K562 (cell line): ENCODE measurements around the gene USP10. TPM values are rescaled to one million over a fixed set of nuclear protein-coding genes. Genes with fewer than 3 reads are reported as not detected.

Experiments used
- AFF4 ChIP-seq: sonication (generic); formaldehyde crosslinking; IDR thresholded peaks from 2 replicates; pipeline ENCODE4 v1.8.0; 2023; ENCODE audit warnings: mild to moderate bottlenecking, missing genetic modification reagents
- ATF1 ChIP-seq, 2 experiments: fragments of 450-650 bp in 1 of 2; IDR thresholded peaks; 2 replicates each; pipeline ENCODE4 v1.6.1; 2016; ENCODE audit warnings: missing compliant biosample characterization in 1 of 2, missing genetic modification characterization in 1 of 2
- DLX4 ChIP-seq: fragments of 250-450 bp; sonication (Bioruptor Pico); IDR thresholded peaks from 2 replicates; pipeline ENCODE4 v1.6.1; 2021; ENCODE audit warnings: mild to moderate bottlenecking
- ELF4 ChIP-seq: fragments of 450-650 bp; formaldehyde crosslinking; IDR thresholded peaks from 2 replicates; pipeline ENCODE4 v1.4.0; 2022; ENCODE audit warnings: missing genetic modification characterization
- HEY1 ChIP-seq: fragments of 250-450 bp; sonication (Bioruptor Pico); IDR thresholded peaks from 2 replicates; pipeline ENCODE4 v1.5.0; 2020; ENCODE audit warnings: mild to moderate bottlenecking, moderate library complexity, borderline replicate concordance
- KDM1A ChIP-seq, 2 experiments: fragments of 450-650 bp; IDR thresholded peaks; 2 replicates each; pipeline ENCODE4 v1.6.1; 2016; ENCODE audit warnings: mild to moderate bottlenecking in 2 of 2
- KLF10 ChIP-seq: fragments of 250-450 bp; sonication (Bioruptor Pico); IDR thresholded peaks from 2 replicates; pipeline ENCODE4 v1.6.1; 2021; ENCODE audit warnings: matching md5 sums
- L3MBTL2 ChIP-seq: fragments of 450-650 bp; IDR thresholded peaks from 2 replicates; pipeline ENCODE4 v1.6.1; 2016; ENCODE audit warnings: mild to moderate bottlenecking, moderate library complexity
- LEF1 ChIP-seq: fragments of 450-650 bp; IDR thresholded peaks from 2 replicates; pipeline ENCODE4 v1.6.1; 2016; ENCODE audit warnings: mild to moderate bottlenecking
- MAZ ChIP-seq, 2 experiments: fragments of 450-650 bp in 1 of 2; sonication (generic) in 1 of 2; formaldehyde crosslinking; IDR thresholded peaks in 1 of 2; conservative IDR thresholded peaks in 1 of 2; 2 replicates each; pipeline versions ENCODE4 v1.4.0 to v1.5.0; 2020; ENCODE audit warnings: mild to moderate bottlenecking in 1 of 2, missing genetic modification reagents in 1 of 2
- MIER1 ChIP-seq: fragments of 450-650 bp; IDR thresholded peaks from 2 replicates; pipeline ENCODE4 v1.6.1; 2016; ENCODE audit warnings: antibody characterized with exemption, mild to moderate bottlenecking, low read depth
- NR3C1 ChIP-seq: sonication (generic); formaldehyde crosslinking; IDR thresholded peaks from 2 replicates; pipeline ENCODE4 v1.8.1; 2022; ENCODE audit warnings: missing genetic modification reagents
- PHF21A ChIP-seq: fragments of 450-650 bp; IDR thresholded peaks from 2 replicates; pipeline ENCODE4 v1.6.1; 2017; ENCODE audit warnings: low read depth, borderline replicate concordance
- SMC3 ChIP-seq: conservative IDR thresholded peaks from 2 replicates; pipeline ENCODE4 v1.6.1; 2011; ENCODE audit warnings: low read depth, low read length, improper control_type of control experiment; ENCODE audit not compliant: insufficient read depth
- SRF ChIP-seq, 2 experiments: fragments of 250-450, 450-650 bp in 1 of 2; sonication (Bioruptor Pico) in 1 of 2; sonication (generic) in 1 of 2; formaldehyde crosslinking; IDR thresholded peaks; 2 replicates each; pipeline versions ENCODE4 v1.5.0 to v1.5.1; 2020 to 2022; ENCODE audit warnings: mild to moderate bottlenecking in 1 of 2, missing genetic modification reagents in 1 of 2
- TBL1XR1 ChIP-seq, 2 experiments: IDR thresholded peaks; 2 replicates each; pipeline ENCODE4 v1.6.1; 2012; ENCODE audit warnings: improper control_type of control experiment in 2 of 2, low read length in 2 of 2, mild to moderate bottlenecking in 1 of 2
- TFAM ChIP-seq: fragments of 250-450 bp; sonication (Bioruptor Pico); conservative IDR thresholded peaks from 2 replicates; pipeline ENCODE4 v1.5.0; 2021; ENCODE audit warnings: mild to moderate bottlenecking, moderate library complexity
- ZC3H4 ChIP-seq: sonication (generic); formaldehyde crosslinking; IDR thresholded peaks from 2 replicates; pipeline ENCODE4 v1.9.0; 2021; ENCODE audit warnings: missing genetic modification reagents, borderline replicate concordance
- ZFP1 ChIP-seq: fragments of 450-650 bp; formaldehyde crosslinking; IDR thresholded peaks from 2 replicates; pipeline ENCODE4 v1.4.0; 2020; ENCODE audit warnings: mild to moderate bottlenecking, mixed read lengths
- ZFPM2 ChIP-seq: fragments of 250-450 bp; sonication (Bioruptor Pico); IDR thresholded peaks from 2 replicates; pipeline ENCODE4 v1.5.1; 2022; ENCODE audit warnings: mild to moderate bottlenecking
- ZNF232 ChIP-seq: sonication (generic); formaldehyde crosslinking; IDR thresholded peaks from 2 replicates; pipeline ENCODE4 v1.8.0; 2022; ENCODE audit warnings: mild to moderate bottlenecking, missing genetic modification reagents
- ZNF655 ChIP-seq: fragments of 250-450 bp; sonication (Bioruptor Pico); IDR thresholded peaks from 2 replicates; pipeline ENCODE4 v1.5.0; 2021
- polyA plus RNA-seq, 8 experiments: library from polyadenylated mRNA; depleted of rRNA in 4 of 8; stranded (reverse) in 5 of 8; unstranded in 3 of 8; fragments of >200 nt; fragmentation: Nextera tagmentation in 2 of 8; fragmentation: Illumina TruSeq in 1 of 8; extraction: Ambion mirVana in 2 of 8; extraction: Trizol in 1 of 8; gene quantifications; 2 replicates each; pipeline versions ENCODE4 v1.2.1 to v1.2.3, GENCODE V29; 2011 to 2014; ENCODE audit warnings: inconsistent platforms in 1 of 8, missing spikeins in 1 of 8
- total RNA-seq, 7 experiments: library from RNA; depleted of rRNA in 6 of 7; stranded (reverse); fragments of >200 nt in 6 of 7; fragmentation: Illumina TruSeq in 2 of 7; extraction: Trizol in 2 of 7; gene quantifications; 2 replicates each; pipeline versions ENCODE4 v1.2.1 to v1.2.3, GENCODE V29; 2011 to 2021; ENCODE audit warnings: low replicate concordance in 1 of 7
- TF ChIP-seq, protein P1 (sequence below): fragments of 450-650 bp; formaldehyde crosslinking; IDR thresholded peaks from 2 replicates; pipeline ENCODE4 v1.4.0; 2022; ENCODE audit warnings: missing genetic modification characterization

Gene USP10
- total and polyA plus RNA-seq, 9 of the 15 experiments (the other 6 are each of a cell fraction or from before 2014, with no cell fraction given): 61.7 to 197 (median 116) TPM

- TF ChIP-seq KLF10 (CRISPR knock-in tag): no peak
- TF ChIP-seq ELF4 (CRISPR knock-in tag): no peak; the same call in 1 of the 2 replicates
- peak; percentile 63; the same call in 1 of the 2 replicates for TF ChIP-seq LEF1
- no peak for TF ChIP-seq TFAM (CRISPR knock-in tag)
- TF ChIP-seq ZNF655 (CRISPR knock-in tag): no peak
- no peak for TF ChIP-seq MIER1
- TF ChIP-seq, protein P1, sequence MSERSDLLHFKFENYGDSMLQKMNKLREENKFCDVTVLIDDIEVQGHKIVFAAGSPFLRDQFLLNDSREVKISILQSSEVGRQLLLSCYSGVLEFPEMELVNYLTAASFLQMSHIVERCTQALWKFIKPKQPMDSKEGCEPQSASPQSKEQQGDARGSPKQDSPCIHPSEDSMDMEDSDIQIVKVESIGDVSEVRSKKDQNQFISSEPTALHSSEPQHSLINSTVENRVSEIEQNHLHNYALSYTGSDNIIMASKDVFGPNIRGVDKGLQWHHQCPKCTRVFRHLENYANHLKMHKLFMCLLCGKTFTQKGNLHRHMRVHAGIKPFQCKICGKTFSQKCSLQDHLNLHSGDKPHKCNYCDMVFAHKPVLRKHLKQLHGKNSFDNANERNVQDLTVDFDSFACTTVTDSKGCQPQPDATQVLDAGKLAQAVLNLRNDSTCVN (CRISPR knock-in tag): no peak
- no peak for TF ChIP-seq SRF (CRISPR knock-in tag; IDR thresholded peaks at IDR 0.05)
- no peak for TF ChIP-seq ZFPM2 (CRISPR knock-in tag)
- no peak for TF ChIP-seq NR3C1 (CRISPR knock-in tag)
- peak in 1 of 2 experiments; percentile 30; a peak in 1 of 4 replicates for TF ChIP-seq KDM1A (IDR thresholded peaks at IDR 0.05)
- TF ChIP-seq TBL1XR1 (IDR thresholded peaks at IDR 0.05; ENCODE audit: low read length in 2 of 2): no peak
- TF ChIP-seq L3MBTL2: 0 out of 2 replicates have a peak, but pooled peaks have one; percentile 24
- no peak for TF ChIP-seq ZFP1 (CRISPR knock-in tag)
- TF ChIP-seq ZC3H4: no peak
- no peak for TF ChIP-seq ZNF232 (CRISPR knock-in tag)
- no peak for TF ChIP-seq PHF21A
- no peak for TF ChIP-seq HEY1 (CRISPR knock-in tag)
- no peak for TF ChIP-seq DLX4 (CRISPR knock-in tag)
- no peak for TF ChIP-seq ATF1 (CRISPR knock-in tag; IDR thresholded peaks at IDR 0.05)
- TF ChIP-seq ATF1 (tag; IDR thresholded peaks at IDR 0.05): no peak
- no peak for TF ChIP-seq MAZ (CRISPR knock-in tag; conservative IDR thresholded peaks at IDR 0.05 in 1 of 2, IDR thresholded peaks at IDR 0.05 in 1 of 2)
- no peak for TF ChIP-seq SMC3
- no peak for TF ChIP-seq AFF4 (CRISPR knock-in tag)
Measured at GRCh38 chr16:84724606-84725309, 25.0 kb downstream of the USP10 start (continued).
